ENCODE measurements around the gene BTF3.
"Not testable (repeated sequence)": the region's sequence is repeated elsewhere in the genome, so short reads cannot be mapped to it uniquely, and the experiment has no call there.

BTF3 gene

DNA sequence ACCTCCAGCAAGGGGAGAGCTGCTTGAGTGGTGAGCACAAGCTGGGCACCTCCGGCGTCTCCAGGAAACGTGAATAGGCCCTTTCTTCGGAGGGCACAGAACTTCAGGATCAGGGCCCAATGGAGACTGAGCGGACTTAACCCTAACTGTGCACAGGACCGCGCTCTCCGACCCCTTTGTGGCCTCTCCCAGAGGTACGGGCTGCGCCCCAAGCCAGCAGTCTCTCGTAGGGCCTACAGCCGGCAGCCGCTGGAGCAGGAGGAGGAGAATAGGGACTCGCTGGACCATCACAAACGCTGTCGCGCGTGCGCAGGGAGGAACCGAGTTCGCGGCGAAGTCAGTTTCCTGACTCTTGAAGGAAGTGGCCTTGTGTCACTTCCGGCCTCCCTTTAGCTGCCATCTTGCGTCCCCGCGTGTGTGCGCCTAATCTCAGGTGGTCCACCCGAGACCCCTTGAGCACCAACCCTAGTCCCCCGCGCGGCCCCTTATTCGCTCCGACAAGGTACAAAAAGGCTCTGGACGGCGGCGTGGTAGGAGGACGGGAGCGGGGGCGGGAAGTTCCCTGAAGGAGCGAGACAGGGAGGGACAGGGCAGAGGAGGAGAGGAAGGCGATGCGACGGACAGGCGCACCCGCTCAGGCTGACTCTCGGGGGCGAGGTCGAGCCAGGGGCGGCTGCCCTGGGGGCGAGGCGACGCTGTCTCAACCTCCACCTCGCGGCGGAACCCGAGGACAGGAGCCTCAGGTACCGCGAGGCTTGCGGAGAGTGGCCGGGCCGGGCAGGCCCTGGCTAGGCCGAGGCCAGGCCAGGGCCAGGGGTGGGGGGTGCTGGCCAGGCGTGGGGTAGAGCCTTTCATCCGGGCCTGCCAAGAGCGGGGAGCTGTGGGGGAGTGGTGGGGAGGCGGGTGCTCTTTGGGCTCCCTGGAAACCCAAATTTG lies at the start of gene BTF3:
BTF3 (plus strand) TSS at position 386 of the 936 bp plus-strand sequence; CDS start at position 612, 226 bp downstream.
- DNase-seq, result peak; percentile 99

DNA sequence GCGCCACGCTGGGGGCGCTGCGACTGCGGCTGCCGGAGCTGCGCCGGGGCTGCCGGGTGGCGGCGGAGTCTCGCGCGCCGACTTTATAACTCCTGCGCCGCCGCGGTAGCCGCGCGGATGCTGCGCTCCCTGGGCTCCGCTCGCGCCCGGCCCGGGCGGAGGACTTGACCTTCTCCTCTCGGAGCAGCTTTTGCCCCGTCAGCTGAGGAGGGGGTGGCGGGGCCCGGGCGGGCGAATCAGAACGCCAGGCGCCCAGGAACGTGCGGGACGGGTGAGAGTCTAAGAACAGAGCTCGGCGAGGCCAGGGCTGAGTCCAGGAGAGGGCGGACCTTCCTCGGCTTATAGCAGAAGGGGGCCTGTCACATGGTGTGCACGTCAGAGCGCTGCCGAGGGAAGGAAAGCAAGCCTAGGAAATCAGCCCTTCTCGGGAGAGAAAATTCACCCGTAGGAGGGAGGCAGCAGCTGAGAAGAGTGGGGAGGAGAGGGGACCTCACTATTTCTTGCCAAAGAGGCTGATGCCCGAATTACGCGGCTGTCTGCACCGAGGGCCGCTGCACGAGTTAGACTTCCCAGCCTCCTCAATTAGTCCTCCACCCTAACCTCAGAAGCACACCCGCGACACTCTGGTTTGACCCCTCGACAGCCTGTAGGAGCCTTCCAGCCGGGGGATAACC lies 49.6 kb upstream of the BTF3 start, which contains the start of gene FOXD1:
FOXD1 (minus strand) TSS at position 315 of the 674 bp plus-strand sequence. CDS start 415 bp downstream, outside the sequence.
- DNase-seq, result peak; percentile 65

DNA sequence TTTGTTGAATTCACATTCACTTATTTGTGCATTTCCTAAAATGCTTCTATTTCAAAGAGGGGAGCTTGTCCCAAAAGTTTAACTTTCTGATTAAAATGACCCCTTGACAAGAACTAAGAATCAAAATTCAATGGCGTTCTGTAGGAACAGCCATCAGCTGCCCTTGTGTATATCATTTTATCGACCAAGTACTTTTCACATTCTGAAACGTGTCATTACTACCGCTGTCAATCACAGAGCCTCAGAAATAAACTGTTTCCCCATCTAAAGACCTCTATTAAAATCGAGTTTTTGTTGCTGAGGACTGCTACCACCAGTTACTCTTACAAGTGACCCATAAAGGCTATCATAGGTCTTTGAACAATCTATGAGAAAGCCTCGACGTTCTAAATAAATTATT lies 48.1 kb upstream of the BTF3 start:
- DNase-seq, result no peak

DNA sequence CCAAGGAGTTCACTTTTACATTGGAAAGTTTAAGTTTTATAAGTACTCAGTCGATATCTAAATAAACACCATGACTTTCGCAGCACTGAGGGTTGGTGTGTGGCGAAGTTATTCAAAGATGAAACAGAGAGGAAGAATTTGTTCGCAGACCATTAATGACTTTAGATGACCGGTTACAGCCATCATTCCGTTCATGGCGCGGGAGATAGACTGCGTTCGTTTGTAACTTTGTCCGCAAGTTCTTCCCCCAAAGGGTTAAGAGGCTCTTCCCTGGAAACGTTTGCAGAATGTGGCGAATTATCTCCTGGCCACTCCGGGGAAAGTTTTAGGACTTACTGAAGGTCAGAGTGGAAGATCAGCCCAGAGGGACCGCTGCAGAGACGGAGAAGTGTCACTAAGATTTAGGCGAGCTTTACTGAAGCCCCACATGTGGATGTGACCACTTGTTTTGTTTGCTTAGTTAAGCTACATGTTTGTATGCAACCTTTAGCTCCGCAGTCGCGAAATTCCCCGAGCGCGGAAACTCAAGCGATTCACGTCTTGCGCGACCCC lies 47.5 kb upstream of the BTF3 start:
- no peak for DNase-seq

DNA sequence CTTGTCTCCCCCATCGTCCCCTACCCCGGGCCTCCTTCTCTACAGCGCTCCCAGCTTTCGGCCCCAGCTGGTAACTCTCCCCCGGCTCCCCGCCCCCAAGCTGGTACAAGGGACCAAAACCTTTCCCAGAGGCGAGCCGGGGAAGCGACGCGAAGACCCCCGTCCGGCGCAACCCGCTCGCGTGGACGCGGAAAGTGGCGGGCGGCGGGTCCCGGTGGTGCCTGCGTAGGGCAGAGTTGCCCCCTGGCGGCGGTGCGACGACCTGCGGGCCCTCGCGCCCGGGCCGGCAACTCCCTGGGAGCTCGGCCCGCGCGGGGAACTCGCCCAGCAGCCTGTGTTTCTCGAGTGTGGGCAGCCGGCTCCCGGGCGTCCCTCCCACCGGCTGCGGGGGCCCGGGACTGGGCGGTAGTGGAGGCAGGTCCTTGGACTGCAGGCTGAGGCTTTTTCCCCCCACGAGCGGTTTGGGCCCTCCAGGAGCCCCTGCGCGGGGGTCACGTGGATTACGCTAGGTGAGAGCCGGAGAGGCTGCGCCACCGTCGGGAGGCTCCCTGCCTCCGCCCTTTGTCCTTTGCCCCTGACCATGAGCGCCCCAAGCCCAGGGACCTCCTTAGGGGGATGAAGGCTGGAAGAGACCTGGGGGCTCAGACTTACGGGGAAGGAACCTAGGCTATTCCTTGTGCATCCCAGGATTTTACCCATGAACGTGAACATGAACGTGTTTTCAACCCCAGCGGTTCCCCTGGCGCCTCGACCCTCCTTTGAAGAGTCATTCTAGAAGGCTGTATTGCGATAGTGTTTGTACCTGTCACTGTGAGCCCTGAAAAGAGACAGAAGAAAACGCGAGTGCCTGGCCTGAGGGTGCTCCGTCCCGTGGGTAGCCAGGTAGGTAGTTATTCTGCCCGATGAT lies 46.8 kb upstream of the BTF3 start:
- peak; percentile 76 for DNase-seq

DNA sequence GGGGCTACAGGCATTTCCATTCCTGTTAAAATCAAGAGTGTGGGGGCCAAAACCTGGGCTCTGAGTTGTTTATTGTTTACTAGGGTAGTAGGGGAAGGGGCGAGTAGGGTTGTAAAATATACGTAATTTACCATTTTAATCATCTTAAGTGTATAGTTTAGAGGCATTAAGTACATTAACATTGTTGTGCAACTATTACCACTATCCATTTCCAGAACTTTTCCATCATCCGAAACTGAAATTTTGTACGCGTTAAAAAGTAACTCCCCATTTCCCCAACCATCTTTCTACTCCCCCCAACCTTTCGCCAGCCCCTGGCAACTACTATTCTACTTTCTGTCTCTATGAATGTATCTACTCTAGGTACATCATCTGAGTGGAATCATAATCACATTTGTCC lies 46.0 kb upstream of the BTF3 start:
- no peak for DNase-seq

DNA sequence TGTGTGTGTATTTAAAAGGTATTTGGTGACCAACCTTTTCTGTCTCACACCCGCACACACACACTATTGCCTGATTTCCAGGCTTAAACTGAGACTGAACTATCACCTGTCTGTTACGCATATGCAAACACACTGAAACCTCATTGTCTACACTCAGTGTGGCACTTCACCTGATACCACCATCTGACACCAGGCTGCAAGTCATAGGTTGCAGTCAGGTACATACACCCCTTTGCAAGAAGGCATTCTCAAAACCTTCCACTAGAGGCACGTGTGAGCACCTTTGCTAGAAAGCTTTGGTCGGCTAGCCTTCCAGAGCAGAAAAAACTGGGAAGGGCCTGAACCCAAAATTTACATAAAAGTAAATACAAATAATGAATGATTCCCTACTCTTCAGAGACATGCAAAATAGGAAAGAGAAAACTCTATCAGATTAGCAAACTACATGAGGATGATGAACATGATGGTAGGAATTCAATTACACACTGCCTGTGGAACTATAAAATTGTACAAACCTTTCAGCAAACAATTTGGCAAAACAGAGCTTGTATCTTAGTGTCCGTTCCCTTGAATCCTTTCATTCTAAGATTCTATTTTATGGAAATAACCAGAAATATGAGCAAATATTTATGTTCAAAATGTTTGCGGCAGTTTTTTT lies 43.7 kb upstream of the BTF3 start:
- peak; percentile 75 for DNase-seq

DNA sequence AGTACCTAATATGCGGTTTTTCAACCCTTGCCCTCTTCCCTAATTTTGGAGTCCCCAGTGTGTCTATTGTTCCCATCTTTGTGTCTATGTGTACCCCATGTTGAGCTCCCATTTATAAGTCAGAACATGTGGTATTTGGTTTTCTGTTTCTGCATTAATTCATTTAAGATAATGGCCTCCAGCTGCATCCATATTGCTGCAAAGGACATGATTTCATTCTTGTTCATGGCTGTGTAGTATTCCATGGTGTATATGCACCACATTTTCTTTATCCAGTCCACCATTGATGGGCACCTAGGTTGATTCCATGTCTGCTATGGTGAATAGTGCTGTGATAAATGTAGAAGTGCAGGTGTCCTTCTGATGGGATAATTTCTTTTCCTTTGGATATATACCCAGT lies 41.8 kb upstream of the BTF3 start:
- DNase-seq, result not testable (repeated sequence)

DNA sequence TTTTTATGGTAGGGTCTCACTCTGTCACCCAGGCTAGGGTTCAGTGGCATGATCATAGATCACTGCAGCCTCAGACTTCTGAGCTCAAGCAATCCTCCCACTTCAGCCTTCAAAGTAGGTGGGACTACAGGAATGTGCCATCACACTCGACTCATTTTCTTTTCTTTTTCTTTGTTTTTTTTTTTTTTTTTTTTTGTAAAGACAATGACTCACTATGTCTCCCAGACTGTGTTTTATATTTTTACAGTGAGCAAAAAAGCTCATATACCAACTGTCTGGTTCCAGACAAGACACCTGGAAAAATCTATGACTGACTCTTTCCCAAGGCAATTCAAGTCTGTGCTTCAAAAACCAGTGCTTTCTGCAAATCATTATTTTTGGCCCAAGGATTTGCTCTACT lies 38.9 kb upstream of the BTF3 start:
- no peak for DNase-seq

DNA sequence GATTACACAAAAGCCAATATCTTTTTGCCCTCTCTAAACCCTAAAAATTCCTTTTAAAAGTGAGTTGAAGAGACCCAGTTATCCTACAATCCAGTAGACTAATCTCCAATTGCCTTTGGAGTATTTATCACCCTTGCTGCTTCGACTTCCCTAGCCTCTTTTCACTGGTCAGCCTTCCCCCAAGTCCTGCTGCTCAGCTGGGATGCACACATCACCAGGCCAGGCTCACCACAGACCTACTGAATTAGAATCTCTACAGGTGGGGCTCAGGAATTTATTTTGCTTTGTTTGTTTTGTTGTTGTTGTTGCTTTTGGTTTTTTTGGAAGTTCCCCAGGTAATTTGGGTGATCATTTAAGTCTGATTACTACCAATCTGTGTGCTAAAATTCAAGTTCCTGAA lies 38.1 kb upstream of the BTF3 start:
- no peak for DNase-seq

DNA sequence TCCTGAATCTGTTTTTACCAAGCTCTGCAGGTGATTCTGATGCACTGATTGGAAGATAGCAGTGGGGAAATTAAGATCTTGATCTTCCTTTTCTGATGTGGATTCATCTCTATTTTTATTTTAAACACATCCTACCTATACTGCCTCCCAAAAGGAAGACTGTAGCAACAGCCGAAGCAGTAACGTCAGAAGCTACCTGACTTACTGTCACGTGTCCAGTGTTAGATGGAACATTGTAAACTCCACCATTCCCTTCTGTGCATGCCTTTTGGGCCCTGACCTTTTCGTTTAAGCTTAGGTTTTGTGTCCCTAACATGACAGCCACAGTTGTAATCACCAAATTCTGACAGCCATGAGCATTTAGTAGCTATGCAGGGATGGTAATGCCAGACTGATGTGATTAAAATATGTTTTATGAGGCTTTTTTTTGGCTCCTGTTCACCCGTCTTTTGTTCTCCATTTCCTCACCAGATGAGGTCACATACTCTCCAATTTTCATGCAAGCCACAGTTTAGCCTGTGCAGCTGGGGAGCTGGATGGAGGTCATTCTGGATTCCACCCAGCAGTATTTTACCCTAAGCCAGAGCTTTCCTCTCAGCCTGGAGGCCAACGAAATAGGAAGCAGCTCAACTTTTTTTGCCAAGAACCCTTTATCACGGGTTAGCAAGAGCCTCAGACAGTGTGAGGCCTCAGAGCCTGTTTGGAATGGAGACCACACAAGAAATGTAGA lies 34.1 kb upstream of the BTF3 start:
- DNase-seq, result no peak

DNA sequence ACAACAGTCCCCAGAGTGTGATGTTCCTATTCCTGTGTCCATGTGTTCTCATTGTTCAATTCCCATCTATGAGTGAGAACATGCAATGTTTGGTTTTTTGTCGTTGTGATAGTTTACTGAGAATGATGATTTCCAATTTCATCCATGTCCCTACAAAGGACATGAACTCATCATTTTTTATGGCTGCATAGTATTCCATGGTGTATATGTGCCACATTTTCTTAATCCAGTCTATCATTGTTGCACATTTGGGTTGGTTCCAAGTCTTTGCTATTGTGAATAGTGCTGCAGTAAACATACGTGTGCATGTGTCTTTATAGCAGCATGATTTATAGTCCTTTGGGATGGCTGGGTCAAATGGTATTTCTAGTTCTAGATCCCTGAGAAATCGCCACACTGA lies 29.6 kb upstream of the BTF3 start:
- not testable (repeated sequence) for DNase-seq

DNA sequence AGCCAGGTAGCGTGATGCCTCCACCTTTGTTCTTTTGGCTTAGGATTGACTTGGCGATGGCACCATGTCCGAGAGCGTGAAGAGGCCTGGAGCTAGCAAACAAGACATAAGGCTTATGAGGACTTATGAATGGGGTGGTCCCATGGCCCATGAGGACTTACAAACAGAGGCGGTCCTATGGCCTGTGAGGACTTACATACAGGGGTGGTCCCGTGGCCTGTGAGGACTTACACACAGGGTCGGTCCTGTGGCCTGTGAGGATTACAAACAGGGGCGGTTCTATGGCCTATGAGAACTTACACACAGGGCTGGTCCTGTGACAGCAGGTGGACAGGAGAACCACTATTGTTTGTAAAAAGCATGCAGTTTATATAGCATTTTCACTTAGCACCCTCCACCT lies 28.4 kb upstream of the BTF3 start:
- DNase-seq, result no peak

DNA sequence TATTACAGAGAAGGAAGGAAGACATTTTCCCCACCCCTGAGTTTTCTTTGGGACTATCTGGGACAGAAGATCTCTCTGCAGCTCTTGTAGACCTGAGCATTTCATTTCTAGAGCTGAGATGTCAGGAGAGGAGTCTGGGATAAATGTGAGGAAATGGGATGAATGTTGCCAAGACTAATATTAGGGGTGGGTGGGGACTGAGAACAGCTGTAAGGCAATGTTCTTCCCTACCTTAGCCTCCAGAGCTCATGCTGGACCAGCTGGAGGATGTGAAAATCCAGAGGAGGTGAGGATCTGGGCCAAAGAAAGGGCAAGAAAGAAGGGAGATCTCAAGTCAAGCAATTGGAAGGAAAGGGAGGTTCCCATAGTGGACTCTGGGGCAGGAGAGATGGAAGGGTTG lies 26.6 kb upstream of the BTF3 start:
- no peak for DNase-seq

DNA sequence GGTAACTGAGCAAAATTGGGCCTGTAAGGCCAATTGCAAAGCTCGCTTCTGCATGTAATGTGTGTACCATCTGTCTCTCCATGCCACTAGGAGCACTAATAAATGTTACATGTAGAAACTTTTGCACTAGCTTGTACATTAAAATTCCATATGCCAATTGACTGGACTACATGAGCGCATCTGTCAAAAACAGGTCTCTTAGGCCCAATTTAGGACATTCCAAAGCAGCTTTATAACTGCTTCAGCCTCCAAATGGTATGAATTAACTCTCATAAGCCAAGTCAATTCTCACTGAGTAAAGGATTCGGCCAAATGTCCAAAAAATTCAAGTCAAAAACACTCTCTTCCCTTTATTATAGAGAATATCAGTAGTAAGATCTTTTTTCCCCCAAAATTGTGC lies 26.1 kb upstream of the BTF3 start:
- DNase-seq, result no peak

DNA sequence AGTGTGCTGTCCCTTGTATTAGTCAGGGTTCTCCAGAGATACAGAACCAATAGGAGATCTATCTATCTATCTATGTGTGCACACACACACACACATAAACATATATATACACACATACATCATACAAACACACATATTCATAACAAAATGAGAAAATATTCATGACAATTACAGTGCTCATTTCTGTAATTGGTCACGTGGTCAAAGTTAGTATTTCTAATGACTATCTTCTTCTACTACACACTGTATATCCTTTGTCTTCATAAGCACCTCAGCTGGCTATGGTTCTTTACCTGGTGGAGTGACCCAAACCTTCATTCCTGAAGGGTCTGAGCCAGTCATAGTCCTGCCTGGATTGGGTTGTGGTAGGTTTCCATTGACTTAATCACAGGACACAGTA lies 17.7 kb upstream of the BTF3 start:
- no peak for DNase-seq

DNA sequence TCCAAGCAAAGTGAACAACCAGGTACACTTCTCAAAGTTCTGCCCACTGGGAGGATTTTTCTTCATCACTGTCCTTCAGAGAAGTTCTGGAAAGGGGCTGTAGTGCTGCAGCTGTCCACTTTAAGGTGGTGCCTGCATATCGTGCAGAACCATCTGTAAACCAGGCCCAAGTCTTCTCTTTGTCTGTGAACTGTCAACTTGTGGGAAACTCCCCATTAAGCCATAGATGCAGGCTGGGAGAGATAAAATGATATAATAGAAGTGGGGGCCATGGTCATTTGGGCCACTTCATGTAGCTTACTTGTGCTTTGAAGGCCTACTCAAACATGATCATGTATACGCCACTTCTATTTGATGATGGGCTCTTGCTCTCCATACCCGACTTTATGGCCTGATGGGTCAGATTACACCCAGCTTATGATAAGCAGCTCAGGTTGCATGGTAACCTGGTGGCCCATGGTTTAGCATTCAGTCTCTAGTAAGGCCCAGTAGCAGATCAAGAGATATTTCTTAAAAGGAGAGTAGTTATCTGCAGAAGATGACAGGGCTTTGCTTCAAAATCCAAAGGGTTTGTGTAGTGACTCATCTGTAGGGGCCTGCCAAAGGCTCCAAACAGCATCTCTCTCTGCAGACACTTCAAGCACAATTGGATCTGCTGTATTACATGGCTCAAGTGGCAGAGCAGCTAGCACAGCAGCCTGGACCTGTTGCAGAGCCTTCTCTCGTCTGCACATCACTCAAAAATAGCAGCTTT lies 15.7 kb upstream of the BTF3 start:
- no peak for DNase-seq

DNA sequence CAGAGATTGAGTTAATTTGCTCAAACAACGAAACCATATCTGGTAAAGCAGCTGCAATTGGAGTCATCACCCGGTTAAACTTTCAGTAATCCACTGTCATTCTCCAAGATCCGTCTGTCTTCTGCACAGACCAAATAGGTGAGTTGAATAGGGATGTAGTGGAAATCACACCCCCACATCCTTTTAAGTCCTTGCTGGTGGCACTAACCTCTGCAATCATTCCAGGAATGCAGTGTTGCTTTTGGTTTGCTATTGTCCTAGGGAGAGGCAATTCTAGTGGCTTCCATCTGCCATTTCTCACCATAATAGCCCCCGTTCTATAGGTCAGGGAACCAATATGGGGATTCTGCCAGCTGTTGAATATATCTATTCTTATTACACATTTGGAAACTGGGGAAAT lies 14.6 kb upstream of the BTF3 start:
- DNase-seq, result no peak

DNA sequence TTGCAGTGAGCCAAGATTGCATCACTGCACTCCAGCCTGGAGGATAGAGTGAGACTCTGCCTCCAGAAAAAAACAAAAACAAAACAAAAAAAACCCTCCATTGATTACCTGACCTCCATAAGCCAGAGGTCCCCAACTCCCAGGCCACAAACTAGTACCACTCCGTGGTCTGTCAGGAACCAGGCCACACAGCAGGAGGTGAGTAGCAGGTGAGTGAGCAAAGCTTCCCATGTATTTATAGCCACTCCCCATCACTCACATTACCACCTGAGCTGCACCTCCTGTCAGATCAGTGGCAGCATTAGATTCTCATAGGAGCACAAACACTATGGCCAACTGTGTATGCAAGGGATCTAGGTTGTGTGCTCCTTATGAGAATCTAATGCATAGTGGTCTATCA lies 13.7 kb upstream of the BTF3 start:
- no peak for DNase-seq

DNA sequence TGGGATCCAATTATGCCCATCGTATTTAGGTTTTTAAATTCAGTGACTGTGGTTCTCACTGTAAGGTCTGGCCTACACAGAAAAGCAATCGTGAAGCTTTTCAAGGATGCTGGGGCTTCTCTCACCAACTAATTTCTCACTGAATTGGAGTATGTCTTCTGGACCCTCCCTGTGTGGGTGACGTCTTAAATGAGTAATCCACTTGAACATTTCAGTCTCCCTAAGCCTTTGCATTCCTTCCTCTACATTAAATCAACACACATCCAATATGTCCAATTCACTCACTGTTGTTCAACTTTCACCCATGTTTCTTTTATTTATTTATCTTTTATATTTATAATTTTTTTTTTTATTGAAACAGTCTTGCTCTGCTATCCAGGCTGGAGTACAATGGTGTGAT lies 12.5 kb upstream of the BTF3 start:
- DNase-seq, result no peak
